GM10248 (cell line): ENCODE measurements around the gene KIDINS220.

Experiments
- CTCF ChIA-PET: fragments of 300-600 bp; sonication (Branson Sonifier 250); formaldehyde crosslinking; extraction: SDS; loops from one replicate; lab custom pipeline; 2021; ENCODE audit warnings: antibody characterized with exemption; lab: Yijun Ruan, JAX
- POLR2A ChIA-PET: fragments of 350-650 bp; sonication (Branson Sonifier 250); formaldehyde crosslinking; extraction: SDS; loops from one replicate; lab custom pipeline; 2020; ENCODE audit warnings: antibody characterized with exemption; lab: Yijun Ruan, JAX
- DNase-seq: peaks from one replicate; pipeline ENCODE4 v3.0.0; 2012; ENCODE audit errors: extremely low spot score
- TF ChIP-seq, protein P1 (sequence below): IDR thresholded peaks from 2 replicates; pipeline ENCODE4 v1.5.1; 2012; ENCODE audit warnings: mild to moderate bottlenecking, low read depth; ENCODE audit errors: extremely low read depth, missing control alignments, control extremely low read depth

KIDINS220 gene

DNA sequence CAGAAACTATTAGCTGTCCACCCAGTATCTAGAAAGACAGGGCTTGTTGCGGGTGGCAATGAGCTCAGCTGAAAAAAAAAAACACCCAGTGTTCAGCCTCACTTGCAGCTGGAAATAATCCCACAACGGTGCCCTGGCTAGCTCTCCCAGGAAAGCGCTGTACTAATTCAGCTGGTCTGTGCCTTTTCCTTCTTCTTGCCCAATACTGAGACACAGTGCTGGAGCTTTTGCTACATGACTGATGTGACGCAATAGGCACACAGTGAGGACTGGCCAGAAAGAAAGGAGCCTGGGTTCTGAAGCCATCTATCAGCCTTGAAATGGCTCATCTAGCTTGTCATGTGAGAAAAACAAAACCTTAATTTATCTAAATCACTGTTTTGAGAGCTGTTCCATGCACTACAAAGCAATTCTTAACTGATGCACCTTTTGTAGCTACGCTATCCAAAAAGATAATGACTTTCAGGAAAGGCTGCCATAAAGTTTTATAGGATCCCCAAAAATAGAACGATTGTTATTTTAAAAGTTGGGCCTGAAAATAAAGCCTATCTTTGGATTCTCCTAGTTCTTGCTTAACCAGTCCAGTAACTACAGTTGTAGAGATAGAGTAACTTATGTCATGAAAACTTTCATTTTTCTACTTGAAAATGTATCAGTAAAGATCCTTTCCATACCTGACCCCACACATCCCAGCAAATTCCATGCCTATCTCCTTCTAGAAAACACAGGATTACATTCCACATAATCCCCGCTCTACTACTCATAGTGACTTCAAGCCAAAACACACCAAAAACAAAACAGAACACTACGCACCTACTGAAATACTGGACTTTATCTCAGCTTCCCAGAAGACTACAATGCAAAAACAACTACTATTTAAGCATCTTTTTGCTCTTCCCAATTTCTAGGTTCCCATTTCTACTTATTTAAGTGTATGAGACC, 15.9 kb downstream of the KIDINS220 start:
- CTCF ChIA-PET: interaction anchor here (0.8 to 2.2 kb wide), 2 partner anchors 15 to 52 kb away, joined by 3 to 7 read pairs; no protein-coding TSS in a partner anchor
- DNase-seq: no peak
- TF ChIP-seq, protein P1, sequence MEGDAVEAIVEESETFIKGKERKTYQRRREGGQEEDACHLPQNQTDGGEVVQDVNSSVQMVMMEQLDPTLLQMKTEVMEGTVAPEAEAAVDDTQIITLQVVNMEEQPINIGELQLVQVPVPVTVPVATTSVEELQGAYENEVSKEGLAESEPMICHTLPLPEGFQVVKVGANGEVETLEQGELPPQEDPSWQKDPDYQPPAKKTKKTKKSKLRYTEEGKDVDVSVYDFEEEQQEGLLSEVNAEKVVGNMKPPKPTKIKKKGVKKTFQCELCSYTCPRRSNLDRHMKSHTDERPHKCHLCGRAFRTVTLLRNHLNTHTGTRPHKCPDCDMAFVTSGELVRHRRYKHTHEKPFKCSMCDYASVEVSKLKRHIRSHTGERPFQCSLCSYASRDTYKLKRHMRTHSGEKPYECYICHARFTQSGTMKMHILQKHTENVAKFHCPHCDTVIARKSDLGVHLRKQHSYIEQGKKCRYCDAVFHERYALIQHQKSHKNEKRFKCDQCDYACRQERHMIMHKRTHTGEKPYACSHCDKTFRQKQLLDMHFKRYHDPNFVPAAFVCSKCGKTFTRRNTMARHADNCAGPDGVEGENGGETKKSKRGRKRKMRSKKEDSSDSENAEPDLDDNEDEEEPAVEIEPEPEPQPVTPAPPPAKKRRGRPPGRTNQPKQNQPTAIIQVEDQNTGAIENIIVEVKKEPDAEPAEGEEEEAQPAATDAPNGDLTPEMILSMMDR: no peak
- POLR2A ChIA-PET: no interaction called here

DNA sequence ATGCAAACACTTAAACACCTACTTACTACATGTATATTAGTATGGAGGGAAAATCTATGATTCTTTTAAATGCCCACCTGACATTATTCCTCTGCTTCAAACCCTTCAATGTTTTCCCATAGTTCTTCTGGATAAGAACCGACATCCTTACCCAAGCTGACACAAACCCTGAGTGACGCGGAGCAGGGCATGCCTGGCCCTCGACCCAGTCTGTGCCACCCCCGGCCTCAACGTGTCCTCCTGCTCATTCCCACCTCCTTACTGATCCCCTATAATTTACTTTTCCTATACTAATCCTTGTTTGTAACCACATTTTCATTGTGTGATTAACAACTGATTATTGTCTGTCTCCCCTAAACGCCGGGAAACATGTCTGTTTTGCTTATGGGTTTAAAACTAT, 17.5 kb downstream of the KIDINS220 start:
- DNase-seq: no peak
- POLR2A ChIA-PET: no interaction called here
- TF ChIP-seq, protein P1: no peak
- CTCF ChIA-PET: no interaction called here

DNA sequence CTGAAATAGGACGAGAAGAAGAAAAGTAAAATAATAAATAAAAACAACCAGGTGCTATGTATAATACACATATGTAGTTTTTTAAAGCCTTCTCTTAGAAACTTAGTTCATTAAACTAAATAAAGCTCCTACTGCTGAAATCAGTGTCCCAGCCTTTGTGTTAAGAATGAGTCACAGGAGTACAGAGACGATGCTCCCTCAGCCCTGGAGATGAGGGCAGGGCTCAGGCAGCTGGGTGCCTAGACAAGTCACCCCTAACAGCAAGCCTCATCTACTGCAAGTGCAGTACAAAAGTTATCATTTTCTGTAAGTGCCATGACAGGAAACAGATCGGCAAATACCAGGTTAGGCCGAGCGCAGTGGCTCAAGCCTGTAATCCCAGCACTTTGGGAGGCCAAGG, 18.2 kb downstream of the KIDINS220 start:
- CTCF ChIA-PET: interaction anchor here (1.0 to 3.8 kb wide), 3 partner anchors 8 to 11 kb away, joined by 3 to 15 read pairs (median 4); no protein-coding TSS in a partner anchor
- DNase-seq: no peak

DNA sequence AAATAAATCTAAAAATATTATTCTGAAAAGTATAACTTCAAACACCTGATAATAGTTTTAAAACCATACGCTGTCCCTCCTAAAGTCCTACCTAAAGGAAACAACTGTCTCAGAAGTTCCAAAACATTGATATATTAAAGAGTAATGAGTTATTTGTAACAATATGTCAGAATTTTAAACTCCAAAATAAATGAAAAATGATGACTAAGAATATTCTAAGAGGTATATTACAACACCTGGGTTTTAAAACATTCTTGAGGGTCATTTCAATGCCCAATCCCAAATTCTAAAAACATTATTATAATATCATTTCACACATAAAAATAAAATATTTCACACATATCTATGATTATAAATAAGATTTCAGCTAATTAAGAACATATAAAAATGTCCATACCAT, 20.2 kb downstream of the KIDINS220 start:
- POLR2A ChIA-PET: no interaction called here
- DNase-seq: no peak
- CTCF ChIA-PET: interaction anchor here (1.7 to 3.8 kb wide), 3 partner anchors 10 to 13 kb away, joined by 6 to 15 read pairs (median 9); no protein-coding TSS in a partner anchor
- TF ChIP-seq, protein P1: no peak

More for the DNA sequence above, 18.2 kb downstream of the KIDINS220 start:
- TF ChIP-seq, protein P1: no peak
- POLR2A ChIA-PET: no interaction called here

DNA sequence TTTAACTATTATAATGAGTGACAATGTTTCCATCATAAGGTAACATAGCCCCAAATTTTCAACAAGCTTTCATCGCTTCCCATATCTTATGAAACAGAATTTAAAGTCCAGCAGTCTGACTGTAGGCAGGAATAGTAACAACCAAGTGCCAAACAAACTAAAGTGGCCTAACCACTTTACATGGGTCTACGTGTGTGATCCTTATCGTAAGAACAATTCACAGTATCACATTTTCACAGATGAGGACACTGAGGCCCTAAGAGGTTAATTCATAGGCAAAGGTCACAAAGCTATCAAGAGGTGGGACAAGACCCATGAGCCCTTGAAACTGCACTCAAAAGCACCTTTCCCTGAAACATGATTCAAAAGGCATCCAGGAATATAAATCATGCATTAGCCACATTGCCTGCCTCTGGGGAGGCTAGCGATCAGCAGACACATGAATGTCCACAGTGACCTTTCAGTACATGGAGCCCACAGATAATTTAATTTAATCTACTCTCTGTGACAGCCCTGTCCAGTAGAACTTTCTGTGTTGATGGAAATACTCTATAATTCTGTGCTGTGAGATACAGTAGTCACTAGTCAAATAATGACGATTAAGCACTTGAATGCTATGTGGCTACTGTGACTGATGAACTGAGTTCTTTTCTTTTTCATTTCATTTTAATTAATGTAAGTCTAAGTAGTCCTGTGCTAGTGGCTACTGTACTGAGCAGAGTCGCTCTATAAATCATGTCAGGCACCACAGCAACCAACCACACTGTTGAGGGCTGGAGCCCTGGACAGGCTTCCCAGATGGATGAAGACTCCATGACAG, 30.3 kb downstream of the KIDINS220 start:
- TF ChIP-seq, protein P1: no peak
- DNase-seq: no peak
- ChIA-PET CTCF (interaction anchor here (2.0 to 2.2 kb wide), 2 partner anchors 10 to 14 kb away, joined by 7 to 9 read pairs; no protein-coding TSS in a partner anchor), POLR2A (no interaction called here)
